ENCODE measurements around the gene TNNT3. TPM values are rescaled to one million over a fixed set of nuclear protein-coding genes. Genes with fewer than 3 reads are reported as not detected.

Gene TNNT3
- total RNA-seq, 1 donor = 5.1 TPM

DNA sequence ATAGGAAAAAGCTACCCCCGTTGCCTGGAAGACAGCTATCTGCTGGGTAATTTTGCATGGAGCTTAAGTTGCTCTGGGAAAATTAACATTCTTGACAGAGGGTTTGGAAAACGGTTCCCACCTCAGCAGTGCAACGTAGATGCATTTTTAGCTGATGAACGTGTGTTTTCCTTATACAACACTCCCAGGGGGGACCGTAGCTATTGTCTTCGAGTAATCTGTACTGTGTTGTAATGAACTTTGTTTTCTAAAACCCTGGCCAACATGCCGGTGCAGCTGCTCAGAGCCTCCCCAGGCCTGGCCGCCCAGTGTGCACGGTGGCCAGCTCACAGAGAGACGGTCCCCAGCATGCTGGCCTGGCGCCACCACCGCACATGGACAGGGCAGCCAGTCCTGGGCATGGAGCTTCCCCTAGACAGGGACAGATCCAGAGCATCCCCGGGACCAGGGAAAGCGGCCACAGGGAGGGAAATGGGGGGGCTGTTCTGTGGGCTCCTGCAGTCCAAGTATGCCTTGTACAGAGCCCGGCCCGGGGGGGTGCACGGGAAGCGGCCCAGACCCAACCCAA lies 2.2 kb downstream of the TNNT3 start:
- Histone ChIP-seq H3K4me1 (ENCODE audit: insufficient read depth, low read length) (no peaks in the 10 kb centered on the region), H3K9me3 (ENCODE audit: low read depth, low read length) (no peaks in the 10 kb centered on the region), H3K4me3 (ENCODE audit: low read length) (no peak overlapping the region), H3K27me3 (ENCODE audit: insufficient read depth, low read length) (no peaks in the 10 kb centered on the region)

DNA sequence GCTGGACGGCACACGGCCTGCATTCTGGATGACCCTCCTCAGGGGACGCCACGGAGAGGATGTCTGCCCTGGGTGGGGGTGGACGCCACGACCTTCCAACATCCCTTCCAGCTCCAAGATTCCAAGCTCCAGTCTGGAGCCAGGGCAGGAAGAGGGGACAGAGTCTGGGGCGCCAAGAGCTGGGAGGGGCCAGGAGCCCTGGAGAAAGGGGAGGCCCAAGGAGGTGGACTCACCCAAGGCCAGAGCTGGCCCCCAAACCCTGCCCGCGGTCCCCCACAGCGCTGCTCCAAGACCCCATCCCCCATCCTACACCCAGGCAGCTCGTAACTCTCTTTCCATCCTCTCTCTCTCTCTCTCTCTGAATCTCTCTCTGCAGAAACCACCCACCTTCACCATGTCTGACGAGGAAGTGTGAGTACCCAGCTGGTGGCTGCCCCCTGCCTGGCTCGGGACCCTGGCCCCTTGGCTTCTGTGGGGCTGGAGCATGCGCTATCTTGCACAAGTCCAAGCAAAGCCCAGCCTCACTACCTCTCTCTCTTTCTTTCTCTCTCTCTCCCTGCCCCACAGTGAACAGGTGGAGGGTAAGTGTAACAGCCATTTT lies 3.1 kb downstream of the TNNT3 start:
- Histone ChIP-seq H3K4me3 (ENCODE audit: low read length) (no peak overlapping the region), H3K4me1 (ENCODE audit: insufficient read depth, low read length) (no peaks in the 10 kb centered on the region), H3K27me3 (ENCODE audit: insufficient read depth, low read length) (no peaks in the 10 kb centered on the region), H3K9me3 (ENCODE audit: low read depth, low read length) (no peaks in the 10 kb centered on the region)

DNA sequence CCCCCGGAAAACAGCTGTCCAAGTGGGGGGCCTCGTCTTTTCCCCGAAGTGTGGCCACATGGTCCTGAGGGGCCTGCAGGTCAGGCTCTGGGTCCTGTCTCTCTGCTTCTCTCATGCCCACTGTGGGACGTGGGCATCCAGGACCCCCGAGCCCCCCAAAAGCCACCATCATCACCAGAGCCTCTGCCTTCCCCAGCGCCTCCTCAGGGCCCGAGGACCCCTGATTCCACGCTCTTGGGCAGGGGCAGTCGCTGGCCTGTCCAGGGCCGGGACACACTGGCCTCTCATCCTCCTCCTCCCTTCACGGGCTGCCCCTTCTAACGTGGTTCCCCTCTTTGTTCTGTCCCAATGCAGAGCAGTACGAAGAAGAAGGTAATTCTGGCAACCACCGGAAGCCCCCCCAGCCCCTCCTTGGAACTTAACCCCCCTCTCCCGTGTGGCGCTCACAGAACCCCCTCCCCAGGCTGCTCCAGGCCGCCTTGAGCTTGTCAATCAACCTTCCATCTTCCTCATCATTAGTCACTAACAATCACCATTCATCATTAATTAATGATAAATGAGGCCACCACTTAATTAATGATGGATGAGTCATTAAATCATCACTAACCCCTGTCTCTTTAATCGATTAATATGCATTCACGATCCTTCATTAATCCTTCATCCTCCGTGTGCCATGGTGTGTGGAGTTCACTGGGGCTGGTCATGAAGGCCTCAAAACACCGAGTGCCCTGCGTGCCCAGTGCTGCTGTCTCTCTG lies 3.9 kb downstream of the TNNT3 start:
- no peak overlapping the region for H3K4me3 ChIP-seq (ENCODE audit: low read length)
- no peaks in the 10 kb centered on the region for H3K27me3 ChIP-seq (ENCODE audit: insufficient read depth, low read length)
- H3K4me1 ChIP-seq (ENCODE audit: insufficient read depth, low read length) = no peaks in the 10 kb centered on the region
- H3K9me3 ChIP-seq (ENCODE audit: low read depth, low read length) = no peaks in the 10 kb centered on the region

DNA sequence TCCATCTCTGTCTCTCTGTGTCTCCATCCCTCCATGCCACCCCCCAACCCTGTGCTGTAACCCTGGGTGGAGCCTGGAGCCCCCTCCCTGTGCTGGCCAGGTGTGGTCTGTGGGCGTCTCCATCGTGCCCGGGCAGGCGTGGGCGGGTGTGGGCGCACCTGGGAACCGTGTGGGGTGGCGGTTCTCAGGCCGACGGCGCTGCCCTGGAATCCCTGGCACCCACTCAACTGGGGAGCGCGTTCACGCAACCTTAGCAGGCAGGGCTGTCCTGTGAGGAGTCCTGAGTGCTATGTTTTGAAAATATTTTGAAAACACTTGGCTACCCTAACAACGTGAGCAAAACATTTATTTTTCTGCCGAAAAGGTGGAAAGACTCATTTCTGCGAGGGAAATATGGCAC lies 4.7 kb downstream of the TNNT3 start:
- H3K27me3 ChIP-seq (ENCODE audit: insufficient read depth, low read length) = no peaks in the 10 kb centered on the region
- no peaks in the 10 kb centered on the region for H3K4me1 ChIP-seq (ENCODE audit: insufficient read depth, low read length)
- H3K9me3 ChIP-seq (ENCODE audit: low read depth, low read length) = no peaks in the 10 kb centered on the region
- no peak overlapping the region for H3K4me3 ChIP-seq (ENCODE audit: low read length)

DNA sequence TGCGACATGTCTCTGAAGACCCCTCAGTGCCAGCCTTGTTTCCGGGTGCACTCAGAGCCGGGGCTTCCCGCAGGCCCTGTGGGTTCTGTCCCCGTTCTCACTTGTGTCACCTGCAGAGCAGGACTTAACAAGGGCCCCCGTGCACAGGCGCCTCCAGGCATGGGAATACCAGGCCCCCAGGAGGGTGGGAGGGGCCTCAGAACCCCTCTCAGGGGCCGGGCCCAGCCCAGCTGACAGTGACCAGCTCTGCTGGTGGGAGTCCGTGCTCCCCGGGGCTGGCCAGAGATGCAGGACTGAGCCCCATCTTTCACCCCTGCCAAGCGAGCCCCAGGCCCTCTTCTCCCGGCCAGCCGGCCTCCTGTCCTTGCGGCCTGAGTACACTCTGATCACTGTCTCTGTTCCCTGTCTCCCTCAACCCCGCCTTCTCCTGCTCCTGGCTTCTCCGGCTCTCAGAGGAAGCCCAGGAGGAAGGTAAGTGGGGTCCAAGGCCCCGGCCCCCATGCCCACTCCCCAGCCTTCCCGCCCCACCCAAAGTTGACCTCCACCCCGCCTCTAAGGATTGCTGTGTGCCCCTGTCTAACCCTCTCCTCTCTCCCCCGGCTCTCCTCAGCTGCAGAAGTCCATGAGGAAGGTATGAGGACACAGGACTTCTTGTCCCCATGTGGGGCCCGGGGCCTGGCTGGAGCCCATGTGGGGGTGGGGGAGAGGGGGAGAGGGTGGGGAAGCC lies 5.3 kb downstream of the TNNT3 start:
- Histone ChIP-seq H3K9me3 (ENCODE audit: low read depth, low read length) (no peaks in the 10 kb centered on the region), H3K4me3 (ENCODE audit: low read length) (no peak overlapping the region), H3K27me3 (ENCODE audit: insufficient read depth, low read length) (no peaks in the 10 kb centered on the region), H3K4me1 (ENCODE audit: insufficient read depth, low read length) (no peaks in the 10 kb centered on the region)

DNA sequence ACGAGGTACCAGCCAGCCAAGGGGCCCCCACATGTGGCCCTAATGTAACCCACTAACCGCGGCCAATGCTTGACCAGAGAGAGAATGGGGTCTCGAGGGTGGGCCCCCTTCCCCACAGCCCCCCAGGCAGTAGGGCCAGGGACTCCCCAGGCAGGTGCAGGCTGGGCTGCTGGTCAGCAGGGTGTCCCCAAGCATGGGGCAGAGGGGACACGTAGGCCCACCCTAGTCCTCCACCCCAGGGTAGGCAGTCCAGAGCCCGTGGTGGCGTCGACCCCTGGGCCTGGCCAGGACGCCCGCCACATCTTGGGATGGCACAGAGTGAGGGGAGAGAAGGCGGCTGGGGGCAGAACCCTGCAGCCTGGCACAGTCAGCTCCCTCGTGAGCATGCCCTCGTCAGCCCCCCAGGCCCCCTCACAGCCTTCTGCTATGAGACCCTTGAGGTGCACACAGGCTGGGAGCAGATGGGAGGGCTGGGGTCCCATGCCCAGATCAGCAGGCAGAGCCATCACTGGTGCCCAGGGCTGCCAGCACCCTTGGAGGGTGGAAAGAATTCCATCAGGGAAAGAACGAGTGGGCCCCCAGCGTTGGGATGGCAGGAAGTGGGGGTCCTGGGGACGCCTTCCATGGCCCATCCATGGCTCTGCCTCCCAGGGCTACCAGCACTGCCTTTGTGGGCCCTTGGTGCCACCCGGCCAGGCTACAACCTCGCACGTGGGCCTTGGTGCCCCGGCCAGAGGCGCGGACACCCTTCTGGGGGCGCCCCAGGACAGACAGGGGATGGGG lies 6.1 kb downstream of the TNNT3 start:
- Histone ChIP-seq H3K4me1 (ENCODE audit: insufficient read depth, low read length) (no peaks in the 10 kb centered on the region), H3K4me3 (ENCODE audit: low read length) (no peak overlapping the region), H3K9me3 (ENCODE audit: low read depth, low read length) (no peaks in the 10 kb centered on the region), H3K27me3 (ENCODE audit: insufficient read depth, low read length) (no peaks in the 10 kb centered on the region)

DNA sequence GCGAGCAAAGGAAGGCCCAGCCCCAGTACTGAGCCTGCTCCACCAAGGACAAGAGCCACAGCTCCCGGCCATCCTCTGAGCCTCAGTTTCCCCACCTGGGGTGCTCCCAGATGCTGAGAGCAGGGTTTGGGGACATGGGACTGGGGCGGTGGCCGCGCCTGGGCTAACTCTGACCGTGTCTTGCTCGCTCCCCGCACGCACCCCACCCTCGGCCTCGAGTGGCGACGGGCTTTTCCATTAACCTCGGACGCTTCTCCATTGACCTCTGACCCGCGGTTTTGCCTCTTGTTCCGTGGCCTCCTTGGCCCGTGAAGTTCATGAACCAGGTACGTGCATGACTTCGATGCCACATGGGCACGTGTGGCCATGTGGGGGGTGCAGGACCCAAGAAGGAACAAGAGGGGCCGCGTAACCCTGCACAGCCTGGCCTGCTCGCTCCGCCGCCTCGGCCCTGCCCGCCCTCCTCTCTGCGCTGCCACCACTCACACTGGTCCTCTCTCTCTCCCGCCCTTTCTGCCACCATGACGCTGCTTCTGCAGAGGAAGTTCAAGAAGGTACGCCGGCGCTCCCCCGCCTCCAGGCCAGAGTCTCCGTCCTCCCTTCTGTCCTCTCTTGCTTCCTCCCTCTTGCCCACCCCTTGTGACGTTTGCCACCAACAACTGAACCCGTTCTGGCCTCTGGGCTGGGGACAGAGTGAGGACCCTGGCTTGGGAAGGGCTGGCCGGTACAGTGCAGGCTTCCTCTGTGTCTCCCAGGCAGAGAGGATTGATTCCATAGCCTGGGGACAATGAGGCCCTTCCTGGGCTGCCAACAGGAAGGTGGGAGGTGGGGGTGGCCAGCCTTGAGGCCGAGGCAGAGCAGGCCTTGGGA lies 6.9 kb downstream of the TNNT3 start:
- H3K27me3 ChIP-seq (ENCODE audit: insufficient read depth, low read length) = peaks cover 2% of the 10 kb centered on the region
- H3K4me1 ChIP-seq (ENCODE audit: insufficient read depth, low read length) = no peaks in the 10 kb centered on the region
- no peaks in the 10 kb centered on the region for H3K9me3 ChIP-seq (ENCODE audit: low read depth, low read length)
- no peak overlapping the region for H3K4me3 ChIP-seq (ENCODE audit: low read length)

DNA sequence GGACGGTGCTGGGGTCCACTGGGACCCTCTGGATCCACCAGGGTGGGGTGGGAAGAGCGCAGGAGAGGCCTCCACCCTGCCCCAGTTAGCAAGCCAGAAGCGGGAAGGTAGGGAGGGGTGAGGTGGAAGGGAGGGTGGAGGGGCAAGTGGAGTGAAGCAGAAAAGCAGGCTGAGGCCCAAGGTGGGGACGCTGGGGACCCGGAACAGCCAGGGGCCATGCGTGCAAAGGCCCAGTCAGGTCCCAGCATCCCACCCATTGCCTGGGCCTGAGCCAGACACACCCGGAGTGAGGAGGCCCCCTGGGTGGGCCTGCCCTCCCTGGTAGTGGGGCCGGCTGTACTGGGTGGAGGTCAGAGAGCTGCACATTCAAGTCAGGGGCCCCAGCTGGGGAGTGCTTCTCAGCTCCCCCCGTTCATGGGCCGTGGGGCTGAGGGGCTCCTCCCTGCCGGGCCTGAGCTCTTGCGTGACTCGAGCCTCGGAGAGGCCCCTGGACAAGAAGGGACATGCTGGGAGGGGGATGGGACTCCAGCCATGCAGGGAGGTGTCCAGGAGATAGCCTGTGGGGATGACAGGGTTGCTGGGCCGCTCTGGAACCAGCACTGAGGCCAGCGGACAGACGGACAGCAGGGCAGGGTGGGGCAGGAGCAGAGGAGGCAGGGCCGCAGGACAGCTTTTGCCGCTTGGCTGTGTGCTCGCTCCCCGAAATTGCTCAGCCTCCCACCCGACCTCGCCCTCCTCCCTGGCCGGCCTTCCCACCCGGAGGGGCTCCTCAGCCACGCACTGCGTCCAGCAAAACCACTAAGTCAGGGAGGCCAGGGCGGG lies 7.7 kb downstream of the TNNT3 start:
- Histone ChIP-seq H3K4me1 (ENCODE audit: insufficient read depth, low read length) (no peaks in the 10 kb centered on the region), H3K4me3 (ENCODE audit: low read length) (no peak overlapping the region), H3K27me3 (ENCODE audit: insufficient read depth, low read length) (peaks cover 4% of the 10 kb centered on the region), H3K9me3 (ENCODE audit: low read depth, low read length) (no peaks in the 10 kb centered on the region)

DNA sequence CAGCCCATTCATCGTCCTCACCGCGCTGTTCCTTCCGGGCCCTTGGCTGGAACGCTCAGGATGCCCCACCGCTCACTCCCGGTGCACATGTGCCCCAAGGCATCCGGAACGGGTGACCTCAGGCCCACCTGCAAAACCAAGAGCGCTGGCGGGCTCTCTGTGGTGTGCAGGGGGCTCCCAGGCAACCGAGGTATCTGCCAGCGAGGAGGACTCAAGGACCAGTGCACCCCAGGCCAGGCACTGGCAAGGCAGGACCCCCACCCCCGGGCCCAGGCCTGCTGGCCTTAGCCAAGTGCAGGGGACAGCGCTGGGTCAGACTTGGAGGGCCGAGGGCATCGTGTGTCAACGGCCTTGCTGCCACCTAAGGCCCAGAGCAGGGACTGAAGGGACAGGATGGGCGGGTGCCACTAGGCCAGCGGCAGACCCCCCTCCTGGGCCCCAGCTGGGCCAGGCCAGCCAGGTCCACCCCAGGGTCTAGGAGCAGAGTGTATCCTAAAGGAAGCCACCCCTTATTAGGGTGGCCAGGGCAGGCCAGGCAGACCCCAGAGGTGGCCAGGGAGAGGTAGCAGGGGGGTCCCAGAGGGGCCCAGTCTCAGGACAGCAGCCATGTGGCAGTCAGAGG lies 8.5 kb downstream of the TNNT3 start:
- H3K27me3 ChIP-seq (ENCODE audit: insufficient read depth, low read length) = peaks cover 4% of the 10 kb centered on the region
- no peaks in the 10 kb centered on the region for H3K4me1 ChIP-seq (ENCODE audit: insufficient read depth, low read length)
- H3K4me3 ChIP-seq (ENCODE audit: low read length) = no peak overlapping the region
- no peaks in the 10 kb centered on the region for H3K9me3 ChIP-seq (ENCODE audit: low read depth, low read length)

DNA sequence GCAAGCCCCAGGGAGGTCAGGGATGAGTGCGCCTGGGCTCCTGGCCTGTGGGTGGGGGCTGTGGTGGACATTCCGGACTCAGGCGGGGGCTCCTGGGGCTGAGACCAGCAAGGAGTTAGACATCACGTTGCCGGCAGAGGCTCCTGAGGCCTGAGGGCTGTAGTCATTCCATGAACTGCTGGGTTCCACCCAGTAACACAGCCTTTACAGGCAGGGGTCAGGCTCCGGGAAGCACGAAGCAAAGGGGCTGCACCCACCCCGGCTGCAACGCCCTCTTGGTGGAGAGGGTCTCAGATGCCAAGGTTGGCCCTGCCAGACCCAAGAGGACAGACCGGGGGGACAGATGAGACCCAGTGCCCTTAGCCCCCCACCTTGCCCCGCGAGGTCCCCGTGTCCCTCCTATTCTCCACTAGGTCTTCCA lies 9.0 kb downstream of the TNNT3 start:
- Histone ChIP-seq H3K4me3 (ENCODE audit: low read length) (no peak overlapping the region), H3K4me1 (ENCODE audit: insufficient read depth, low read length) (no peaks in the 10 kb centered on the region), H3K9me3 (ENCODE audit: low read depth, low read length) (no peaks in the 10 kb centered on the region), H3K27me3 (ENCODE audit: insufficient read depth, low read length) (peaks cover 4% of the 10 kb centered on the region)

DNA sequence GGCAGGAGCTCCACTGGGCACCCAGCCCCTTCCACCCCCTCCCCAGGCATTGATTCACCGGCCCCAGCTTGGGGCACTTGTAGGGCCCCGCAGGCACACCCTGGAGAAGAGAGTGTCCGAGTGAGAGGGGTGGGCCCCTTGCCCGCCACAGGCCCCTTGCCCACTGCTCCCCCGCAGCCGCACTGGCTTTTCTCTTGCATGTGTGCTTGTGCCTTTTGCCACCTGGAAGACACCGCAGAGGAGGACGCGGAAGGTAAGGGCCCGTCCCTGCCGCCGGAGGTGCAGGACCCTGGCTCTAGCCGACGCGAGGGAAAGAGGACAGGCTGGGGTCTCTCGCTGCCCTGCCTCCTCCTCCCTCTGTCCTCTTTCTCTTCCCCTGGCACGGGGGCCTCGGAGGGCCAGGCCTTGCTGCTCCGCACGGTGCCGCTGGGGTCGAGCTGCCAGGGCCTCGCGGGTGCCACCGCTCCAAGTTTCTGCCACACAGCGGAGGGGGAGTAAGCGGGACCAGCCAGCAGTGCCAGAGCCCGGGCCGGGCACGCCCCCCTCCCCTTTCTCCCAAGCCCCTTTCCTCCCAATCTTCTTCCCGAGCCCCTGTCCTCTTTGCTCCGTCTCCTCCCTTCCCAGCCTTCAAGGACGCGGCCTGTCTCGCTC lies 9.5 kb downstream of the TNNT3 start:
- Histone ChIP-seq H3K9me3 (ENCODE audit: low read depth, low read length) (no peaks in the 10 kb centered on the region), H3K4me1 (ENCODE audit: insufficient read depth, low read length) (no peaks in the 10 kb centered on the region), H3K4me3 (ENCODE audit: low read length) (no peak overlapping the region), H3K27me3 (ENCODE audit: insufficient read depth, low read length) (peaks cover 4% of the 10 kb centered on the region)

DNA sequence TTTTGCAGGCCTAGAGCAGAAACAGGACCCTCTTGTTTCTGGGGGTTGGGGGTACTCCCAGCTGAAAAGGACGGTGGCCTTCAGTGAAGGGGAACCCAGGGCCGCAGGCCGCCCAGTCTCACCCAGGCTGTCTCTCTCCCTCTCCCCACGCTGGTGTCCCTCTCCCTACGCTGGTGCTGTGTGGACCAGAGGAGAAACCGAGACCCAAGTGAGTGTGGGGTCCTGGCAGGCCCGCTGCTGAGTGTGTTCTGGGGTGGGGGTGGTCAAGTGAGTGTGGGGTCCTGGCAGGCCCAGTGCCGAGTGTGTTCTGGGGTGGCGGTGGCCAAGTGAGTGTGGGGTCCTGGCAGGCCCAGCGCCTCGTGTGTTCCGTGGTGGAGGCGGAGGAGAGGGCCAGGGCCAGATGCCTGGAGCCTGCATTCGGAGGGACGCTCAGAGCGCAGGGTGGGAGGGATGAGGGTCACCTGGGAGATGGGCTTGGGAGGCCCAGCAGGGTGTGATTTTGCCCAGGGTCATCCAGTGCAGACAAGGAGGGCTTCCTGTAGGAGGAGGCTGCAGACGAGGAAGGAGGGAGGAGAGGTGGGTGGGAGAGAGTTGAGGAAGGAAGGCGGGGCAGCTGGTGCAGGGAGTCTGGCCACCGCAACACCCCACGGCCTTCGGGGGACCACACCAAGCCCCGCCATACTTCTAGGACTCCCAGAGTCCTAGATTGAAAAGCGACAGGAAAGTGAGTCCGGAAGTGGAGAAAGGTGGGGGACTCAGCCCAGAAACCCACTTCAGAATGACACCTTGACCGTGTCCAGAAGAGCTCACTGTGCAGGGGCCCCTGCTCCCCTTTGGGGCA lies 10.3 kb downstream of the TNNT3 start:
- H3K9me3 ChIP-seq (ENCODE audit: low read depth, low read length) = no peaks in the 10 kb centered on the region
- H3K4me1 ChIP-seq (ENCODE audit: insufficient read depth, low read length) = no peaks in the 10 kb centered on the region
- no peak overlapping the region for H3K4me3 ChIP-seq (ENCODE audit: low read length)
- H3K27me3 ChIP-seq (ENCODE audit: insufficient read depth, low read length) = peaks cover 4% of the 10 kb centered on the region
